Vagina (tissue), 2 donors: Measurements from ENCODE around the gene LYSMD3.

ENCODE experiments used
- POLR2A ChIP-seq, 2 donors: fragments of 450-650 bp; IDR thresholded peaks; one replicate each; pipeline ENCODE4 v1.6.1; 2017; ENCODE audit warnings: antibody characterized with exemption in 2 of 2, mild to moderate bottlenecking in 2 of 2, moderate library complexity in 2 of 2
- POLR2AphosphoS5 ChIP-seq, 2 donors: sonication (generic); formaldehyde crosslinking; IDR thresholded peaks; one replicate each; pipeline ENCODE4 v1.9.0; 2017; ENCODE audit warnings: antibody characterized with exemption in 2 of 2, mild to moderate bottlenecking in 2 of 2, low read depth in 1 of 2; ENCODE audit not compliant: insufficient read depth in 1 of 2
- TF ChIP-seq, protein P1 (sequence below), 3 experiments: fragments of 450-650 bp in 2 of 3; fragments of 200-600 bp in 1 of 3; sonication (generic) in 1 of 3; IDR thresholded peaks; one replicate each; pipeline ENCODE4 v1.5.1; 2017 to 2019; ENCODE audit warnings: antibody characterized with exemption in 3 of 3, mild to moderate bottlenecking in 2 of 3, moderate library complexity in 2 of 3

DNA sequence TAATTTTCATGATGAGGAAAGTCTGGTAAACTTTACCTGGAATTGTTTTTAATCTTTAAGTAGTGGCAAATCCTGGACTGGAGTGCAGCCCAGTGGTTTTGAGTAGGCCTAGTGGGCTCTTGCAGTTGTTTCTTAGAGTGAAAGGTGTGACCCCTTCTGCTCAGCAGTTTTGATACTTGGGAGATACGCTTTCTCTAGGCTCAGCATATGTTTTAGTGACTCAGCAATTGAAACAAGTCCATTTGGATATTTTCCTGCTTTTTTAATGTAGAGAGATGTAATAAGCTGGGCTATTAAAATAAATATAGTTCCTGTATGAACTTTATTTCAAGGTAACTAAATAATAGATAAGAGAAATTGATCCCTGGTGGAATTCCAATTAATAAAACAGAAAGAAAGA lies 48.7 kb downstream of the LYSMD3 start:
- TF ChIP-seq, protein P1, sequence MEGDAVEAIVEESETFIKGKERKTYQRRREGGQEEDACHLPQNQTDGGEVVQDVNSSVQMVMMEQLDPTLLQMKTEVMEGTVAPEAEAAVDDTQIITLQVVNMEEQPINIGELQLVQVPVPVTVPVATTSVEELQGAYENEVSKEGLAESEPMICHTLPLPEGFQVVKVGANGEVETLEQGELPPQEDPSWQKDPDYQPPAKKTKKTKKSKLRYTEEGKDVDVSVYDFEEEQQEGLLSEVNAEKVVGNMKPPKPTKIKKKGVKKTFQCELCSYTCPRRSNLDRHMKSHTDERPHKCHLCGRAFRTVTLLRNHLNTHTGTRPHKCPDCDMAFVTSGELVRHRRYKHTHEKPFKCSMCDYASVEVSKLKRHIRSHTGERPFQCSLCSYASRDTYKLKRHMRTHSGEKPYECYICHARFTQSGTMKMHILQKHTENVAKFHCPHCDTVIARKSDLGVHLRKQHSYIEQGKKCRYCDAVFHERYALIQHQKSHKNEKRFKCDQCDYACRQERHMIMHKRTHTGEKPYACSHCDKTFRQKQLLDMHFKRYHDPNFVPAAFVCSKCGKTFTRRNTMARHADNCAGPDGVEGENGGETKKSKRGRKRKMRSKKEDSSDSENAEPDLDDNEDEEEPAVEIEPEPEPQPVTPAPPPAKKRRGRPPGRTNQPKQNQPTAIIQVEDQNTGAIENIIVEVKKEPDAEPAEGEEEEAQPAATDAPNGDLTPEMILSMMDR (IDR thresholded peaks at IDR 0.05) = no peak
- TF ChIP-seq POLR2AphosphoS5 (IDR thresholded peaks at IDR 0.05; ENCODE audit: insufficient read depth in 1 of 2, low read depth in 1 of 2) = no peak
- no peak for TF ChIP-seq POLR2A (IDR thresholded peaks at IDR 0.05)
